Nephron (organoid): ENCODE measurements around the gene UBE2R2.

Experiments used
- H3K27ac Mint-ChIP-seq, 3 experiments: 2 replicates each; pipeline ENCODE4 v1.8.0; 2020; ENCODE audit warnings: mixed read lengths in 3 of 3, mild to moderate bottlenecking in 2 of 3, moderate library complexity in 1 of 3
- H3K27me3 Mint-ChIP-seq: 2 replicates; pipeline ENCODE4 v1.8.0; 2021; ENCODE audit warnings: low read depth, mild to moderate bottlenecking, moderate library complexity, mixed read lengths
- H3K36me3 Mint-ChIP-seq: 2 replicates; pipeline ENCODE4 v1.8.0; 2020; ENCODE audit warnings: low read depth, mixed read lengths
- H3K4me1 Mint-ChIP-seq: 2 replicates; pipeline ENCODE4 v1.8.0; 2020; ENCODE audit warnings: mixed read lengths
- H3K4me3 Mint-ChIP-seq, 3 experiments: 2 replicates each; pipeline ENCODE4 v1.8.0; 2020; ENCODE audit warnings: mild to moderate bottlenecking in 3 of 3, mixed read lengths in 3 of 3, moderate library complexity in 2 of 3
- H3K9me3 Mint-ChIP-seq: 2 replicates; pipeline ENCODE4 v1.8.0; 2020; ENCODE audit warnings: mixed read lengths
- TF ChIP-seq, protein P1 (sequence below), 3 experiments: fragments of 200-600 bp; sonication (generic); IDR thresholded peaks; one replicate each; pipeline ENCODE4 v1.5.0; 2021; ENCODE audit warnings: antibody characterized with exemption in 3 of 3; ENCODE audit not compliant: unreplicated experiment in 3 of 3

Gene UBE2R2

DNA sequence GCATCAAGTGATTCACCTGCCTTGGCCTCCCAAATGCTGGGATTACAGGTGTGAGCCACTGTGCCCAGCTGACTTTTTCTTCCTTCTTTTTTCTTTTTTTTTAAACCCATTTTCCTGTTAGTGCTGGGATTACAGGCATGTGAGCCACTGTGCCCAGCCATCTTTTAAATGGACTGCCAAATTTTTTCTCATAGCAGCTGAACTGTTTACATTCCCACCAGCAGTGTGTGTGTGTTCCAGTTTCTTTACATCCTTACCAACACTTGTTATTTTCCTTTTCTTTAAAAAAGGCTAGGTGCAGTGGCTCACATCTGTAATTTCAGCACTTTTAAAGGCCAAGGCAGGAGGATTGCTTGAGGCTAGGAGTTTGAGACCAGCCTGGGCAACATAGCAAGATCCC is 76.9 kb downstream of the UBE2R2 start:
- Mint-ChIP-seq H3K27ac (no peak overlapping the region), H3K4me1 (no peaks in the 10 kb centered on the region), H3K4me3 (no peak overlapping the region), H3K9me3 (no peaks in the 10 kb centered on the region), H3K27me3 (no peaks in the 10 kb centered on the region), H3K36me3 (peaks cover 41% of the 10 kb centered on the region)
- TF ChIP-seq, protein P1, sequence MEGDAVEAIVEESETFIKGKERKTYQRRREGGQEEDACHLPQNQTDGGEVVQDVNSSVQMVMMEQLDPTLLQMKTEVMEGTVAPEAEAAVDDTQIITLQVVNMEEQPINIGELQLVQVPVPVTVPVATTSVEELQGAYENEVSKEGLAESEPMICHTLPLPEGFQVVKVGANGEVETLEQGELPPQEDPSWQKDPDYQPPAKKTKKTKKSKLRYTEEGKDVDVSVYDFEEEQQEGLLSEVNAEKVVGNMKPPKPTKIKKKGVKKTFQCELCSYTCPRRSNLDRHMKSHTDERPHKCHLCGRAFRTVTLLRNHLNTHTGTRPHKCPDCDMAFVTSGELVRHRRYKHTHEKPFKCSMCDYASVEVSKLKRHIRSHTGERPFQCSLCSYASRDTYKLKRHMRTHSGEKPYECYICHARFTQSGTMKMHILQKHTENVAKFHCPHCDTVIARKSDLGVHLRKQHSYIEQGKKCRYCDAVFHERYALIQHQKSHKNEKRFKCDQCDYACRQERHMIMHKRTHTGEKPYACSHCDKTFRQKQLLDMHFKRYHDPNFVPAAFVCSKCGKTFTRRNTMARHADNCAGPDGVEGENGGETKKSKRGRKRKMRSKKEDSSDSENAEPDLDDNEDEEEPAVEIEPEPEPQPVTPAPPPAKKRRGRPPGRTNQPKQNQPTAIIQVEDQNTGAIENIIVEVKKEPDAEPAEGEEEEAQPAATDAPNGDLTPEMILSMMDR (IDR thresholded peaks at IDR 0.05; ENCODE audit: unreplicated experiment in 3 of 3): no peak

DNA sequence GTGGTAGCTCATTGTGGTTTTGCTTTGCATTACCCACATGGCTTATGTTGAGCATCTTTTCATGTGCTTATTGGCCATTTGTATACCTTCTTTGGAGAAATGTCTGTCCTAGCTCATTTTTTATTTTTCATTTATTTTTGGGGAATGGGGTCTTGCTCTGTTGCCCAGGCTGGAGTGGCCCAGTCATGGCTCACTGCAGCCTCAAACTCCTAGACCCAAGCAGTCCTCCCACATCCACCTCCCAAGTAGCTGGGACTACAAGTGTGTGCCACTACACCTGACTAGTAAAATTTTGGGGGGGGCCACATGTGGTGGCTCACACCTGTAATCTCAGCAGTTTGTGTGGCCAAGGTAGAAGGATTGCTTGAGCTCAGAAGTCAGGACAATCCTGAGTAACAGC is 77.4 kb downstream of the UBE2R2 start:
- Mint-ChIP-seq H3K36me3 (peaks cover 38% of the 10 kb centered on the region), H3K27ac (no peak overlapping the region), H3K4me3 (no peak overlapping the region), H3K4me1 (no peaks in the 10 kb centered on the region), H3K27me3 (no peaks in the 10 kb centered on the region), H3K9me3 (no peaks in the 10 kb centered on the region)
- TF ChIP-seq, protein P1 (IDR thresholded peaks at IDR 0.05; ENCODE audit: unreplicated experiment in 3 of 3): no peak

DNA sequence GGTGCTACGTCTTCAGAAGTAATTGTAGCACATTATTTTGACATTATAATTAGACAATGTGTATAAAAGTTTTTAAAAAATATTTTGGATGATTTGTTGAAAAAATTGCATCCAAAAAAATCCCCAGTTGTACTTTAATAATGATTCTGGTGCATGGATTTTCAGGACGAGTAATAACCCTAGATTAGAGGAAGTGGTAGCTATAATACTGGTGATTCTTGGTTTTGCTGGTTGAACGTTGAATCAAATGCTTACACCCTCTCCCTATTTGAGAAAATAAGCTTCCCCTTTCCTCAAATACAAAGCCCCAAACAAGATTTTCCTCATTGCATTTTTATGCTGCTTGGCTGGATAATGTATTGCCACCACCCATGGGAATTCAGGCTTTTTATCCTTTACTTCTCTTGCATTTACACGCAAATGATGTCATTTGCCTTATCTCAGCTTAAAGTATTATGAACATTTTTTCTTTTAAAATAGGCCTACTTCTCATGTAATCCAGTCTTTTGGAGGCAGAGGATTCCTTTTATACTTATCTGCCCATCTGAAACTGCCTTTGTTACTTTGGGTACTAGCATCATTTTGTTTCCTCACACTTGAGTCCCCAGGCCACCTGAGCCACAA is 86.3 kb downstream of the UBE2R2 start:
- H3K4me3 Mint-ChIP-seq: no peak overlapping the region
- H3K9me3 Mint-ChIP-seq: no peaks in the 10 kb centered on the region
- H3K36me3 Mint-ChIP-seq: peaks cover 52% of the 10 kb centered on the region
- H3K27me3 Mint-ChIP-seq: no peaks in the 10 kb centered on the region
- H3K4me1 Mint-ChIP-seq: peaks cover 5% of the 10 kb centered on the region
- TF ChIP-seq, protein P1 (IDR thresholded peaks at IDR 0.05; ENCODE audit: unreplicated experiment in 3 of 3): no peak
- H3K27ac Mint-ChIP-seq: peak overlapping the region; percentile 62 to 88 (median 73)

DNA sequence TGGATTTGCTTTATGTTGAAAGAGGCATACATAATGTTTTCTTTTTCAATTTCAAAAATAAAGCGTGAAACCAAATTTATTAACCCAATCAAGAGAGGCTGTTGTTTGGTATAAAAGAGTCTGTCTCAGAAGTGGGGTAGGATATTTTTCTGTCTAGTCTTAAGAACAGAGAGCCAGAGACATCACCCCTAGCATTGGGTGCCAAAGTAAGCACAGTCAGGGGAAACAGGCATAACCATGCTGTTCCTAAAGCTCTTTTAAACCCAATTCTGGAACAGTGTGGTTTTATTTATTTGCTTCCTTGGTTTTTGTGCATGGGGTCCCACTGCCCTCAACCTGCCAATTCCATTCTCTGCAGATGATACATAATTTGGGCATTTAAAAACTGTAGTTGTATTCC is 88.2 kb downstream of the UBE2R2 start:
- Mint-ChIP-seq H3K27me3 (no peaks in the 10 kb centered on the region), H3K4me1 (peaks cover 5% of the 10 kb centered on the region), H3K27ac (peak overlapping the region; percentile 71 to 88 (median 73)), H3K4me3 (no peak overlapping the region), H3K9me3 (no peaks in the 10 kb centered on the region), H3K36me3 (peaks cover 46% of the 10 kb centered on the region)
- TF ChIP-seq, protein P1 (IDR thresholded peaks at IDR 0.05; ENCODE audit: unreplicated experiment in 3 of 3): no peak

DNA sequence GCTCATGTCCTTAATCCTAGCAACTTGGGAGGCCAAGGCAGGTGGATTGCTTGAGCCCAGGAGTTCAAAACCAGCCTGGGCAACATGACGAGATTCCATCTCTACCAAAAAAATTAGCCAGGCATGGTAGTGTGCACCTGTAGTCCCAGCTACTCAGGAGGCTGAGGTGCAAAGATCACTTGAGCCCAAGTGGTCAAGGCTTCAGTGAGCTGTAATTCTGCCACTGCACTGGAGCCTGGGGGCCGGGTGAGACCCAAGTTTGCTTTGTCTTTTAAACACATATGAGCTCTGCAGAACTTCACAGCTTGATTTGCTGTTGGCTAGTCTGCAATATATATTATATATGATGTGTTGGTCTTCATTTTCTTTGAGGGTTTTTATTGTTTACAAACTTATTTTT is 89.8 kb downstream of the UBE2R2 start:
- peaks cover 5% of the 10 kb centered on the region for H3K4me1 Mint-ChIP-seq
- TF ChIP-seq, protein P1 (IDR thresholded peaks at IDR 0.05; ENCODE audit: unreplicated experiment in 3 of 3): no peak
- H3K27me3 Mint-ChIP-seq: no peaks in the 10 kb centered on the region
- peaks cover 33% of the 10 kb centered on the region for H3K36me3 Mint-ChIP-seq
- no peaks in the 10 kb centered on the region for H3K9me3 Mint-ChIP-seq
- H3K27ac Mint-ChIP-seq: peak overlapping the region in 1 of 3 experiments; percentile 88
- no peak overlapping the region for H3K4me3 Mint-ChIP-seq

DNA sequence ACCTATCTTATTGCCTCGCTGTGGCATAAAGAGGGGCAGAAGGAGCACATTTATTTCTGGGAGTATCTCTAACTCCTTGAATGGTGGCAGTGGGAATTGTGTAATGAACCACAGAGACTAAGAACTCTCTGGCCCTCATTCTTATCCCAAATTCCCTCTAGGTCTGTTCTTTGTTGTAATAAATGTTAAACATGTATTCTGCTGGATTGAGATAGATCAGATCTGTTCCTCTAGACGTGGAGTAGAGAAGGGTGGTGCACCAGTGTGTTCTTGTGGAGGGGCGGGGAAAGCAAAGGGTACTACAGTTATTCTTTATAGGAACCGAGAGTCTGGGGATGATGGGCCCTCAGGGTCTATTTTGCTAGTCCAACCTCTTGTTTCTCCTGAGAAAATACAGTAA is 90.4 kb downstream of the UBE2R2 start:
- Mint-ChIP-seq H3K27me3 (no peaks in the 10 kb centered on the region), H3K36me3 (peaks cover 30% of the 10 kb centered on the region), H3K27ac (peak overlapping the region; percentile 18 to 68 (median 47)), H3K4me3 (no peak overlapping the region), H3K9me3 (no peaks in the 10 kb centered on the region), H3K4me1 (peaks cover 5% of the 10 kb centered on the region)
- TF ChIP-seq, protein P1 (IDR thresholded peaks at IDR 0.05; ENCODE audit: unreplicated experiment in 3 of 3): no peak
